ENCODE measurements around the gene PACSIN2.

Gene PACSIN2

GRCh38 chr22:42979606-42980005 is 35.3 kb downstream of the PACSIN2 start:
- H3K4me3 ChIP-seq (ENCODE audit: low read depth in 1 of 2, low read length in 2 of 2), result no peak overlapping the region
- peaks cover 37% of the 10 kb centered on the region for H4K20me1 ChIP-seq (ENCODE audit: insufficient read depth, low read length)
- H3K79me2 ChIP-seq (ENCODE audit: insufficient read depth, low read length), result peaks cover 71% of the 10 kb centered on the region
- H3K27me3 ChIP-seq (ENCODE audit: insufficient read depth, low read length, poor library complexity), result no peaks in the 10 kb centered on the region
- no peak overlapping the region for H2AFZ ChIP-seq (ENCODE audit: low read depth, low read length)
- H3K9me3 ChIP-seq (ENCODE audit: insufficient read depth, low read length, severe bottlenecking), result no peaks in the 10 kb centered on the region
- no peak overlapping the region for H3K9ac ChIP-seq (ENCODE audit: low read depth, low read length)
- H3K36me3 ChIP-seq (ENCODE audit: insufficient read depth, low read length), result no peaks in the 10 kb centered on the region
- no peak for TF ChIP-seq CTCF (IDR thresholded peaks at IDR 0.05; ENCODE audit: borderline replicate concordance, extremely low read depth, low read length, poor library complexity, severe bottlenecking)
- TF ChIP-seq EZH2 (IDR thresholded peaks at IDR 0.05; ENCODE audit: borderline replicate concordance, low read depth, low read length, severe bottlenecking), result no peak
- H3K27ac ChIP-seq (ENCODE audit: low read length), result no peak overlapping the region
- DNase-seq (no peak), ATAC-seq (ENCODE audit: insufficient read depth, low read depth) (no peak)
- H3K4me1 ChIP-seq (ENCODE audit: insufficient read depth, low read length), result no peaks in the 10 kb centered on the region
- H3K4me2 ChIP-seq (ENCODE audit: insufficient read depth, low read length), result no peak overlapping the region

GRCh38 chr22:42978453-42979103 is 36.4 kb downstream of the PACSIN2 start:
- Histone ChIP-seq H3K9ac (ENCODE audit: low read depth, low read length) (no peak overlapping the region), H3K4me1 (ENCODE audit: insufficient read depth, low read length) (no peaks in the 10 kb centered on the region), H3K79me2 (ENCODE audit: insufficient read depth, low read length) (peaks cover 70% of the 10 kb centered on the region), H3K4me3 (ENCODE audit: low read depth in 1 of 2, low read length in 2 of 2) (no peak overlapping the region), H2AFZ (ENCODE audit: low read depth, low read length) (no peak overlapping the region), H4K20me1 (ENCODE audit: insufficient read depth, low read length) (peaks cover 40% of the 10 kb centered on the region), H3K9me3 (ENCODE audit: insufficient read depth, low read length, severe bottlenecking) (no peaks in the 10 kb centered on the region), H3K27me3 (ENCODE audit: insufficient read depth, low read length, poor library complexity) (no peaks in the 10 kb centered on the region), H3K36me3 (ENCODE audit: insufficient read depth, low read length) (no peaks in the 10 kb centered on the region), H3K4me2 (ENCODE audit: insufficient read depth, low read length) (no peak overlapping the region), H3K27ac (ENCODE audit: low read length) (no peak overlapping the region)
- ATAC-seq (ENCODE audit: insufficient read depth, low read depth) (no peak), DNase-seq (no peak)
- TF ChIP-seq EZH2 (IDR thresholded peaks at IDR 0.05; ENCODE audit: borderline replicate concordance, low read depth, low read length, severe bottlenecking), result no peak
- no peak for TF ChIP-seq CTCF (IDR thresholded peaks at IDR 0.05; ENCODE audit: borderline replicate concordance, extremely low read depth, low read length, poor library complexity, severe bottlenecking)

GRCh38 chr22:42977569-42977968 is 37.4 kb downstream of the PACSIN2 start:
- Histone ChIP-seq H3K4me3 (ENCODE audit: low read depth in 1 of 2, low read length in 2 of 2) (no peak overlapping the region), H3K79me2 (ENCODE audit: insufficient read depth, low read length) (peaks cover 72% of the 10 kb centered on the region), H4K20me1 (ENCODE audit: insufficient read depth, low read length) (peaks cover 42% of the 10 kb centered on the region), H3K4me2 (ENCODE audit: insufficient read depth, low read length) (no peak overlapping the region), H3K4me1 (ENCODE audit: insufficient read depth, low read length) (no peaks in the 10 kb centered on the region), H3K36me3 (ENCODE audit: insufficient read depth, low read length) (no peaks in the 10 kb centered on the region), H3K27me3 (ENCODE audit: insufficient read depth, low read length, poor library complexity) (no peaks in the 10 kb centered on the region), H2AFZ (ENCODE audit: low read depth, low read length) (no peak overlapping the region), H3K9me3 (ENCODE audit: insufficient read depth, low read length, severe bottlenecking) (no peaks in the 10 kb centered on the region), H3K9ac (ENCODE audit: low read depth, low read length) (no peak overlapping the region), H3K27ac (ENCODE audit: low read length) (no peak overlapping the region)
- ATAC-seq (ENCODE audit: insufficient read depth, low read depth) (no peak), DNase-seq (no peak)
- TF ChIP-seq CTCF (IDR thresholded peaks at IDR 0.05; ENCODE audit: borderline replicate concordance, extremely low read depth, low read length, poor library complexity, severe bottlenecking) (no peak), EZH2 (IDR thresholded peaks at IDR 0.05; ENCODE audit: borderline replicate concordance, low read depth, low read length, severe bottlenecking) (no peak)
